Fibroblast of skin of left biceps (primary cell): ENCODE results near the gene C11orf86.
"Not testable (repeated sequence)": the region's sequence is repeated elsewhere in the genome, so short reads cannot be mapped to it uniquely, and the experiment has no call there.

ENCODE experiments used
- DNase-seq, 2 experiments: peaks; one replicate each; pipeline ENCODE4 v3.0.0-alpha.2; 2013; ENCODE audit warnings: low read depth in 2 of 2

The C11orf86 gene, protein sequence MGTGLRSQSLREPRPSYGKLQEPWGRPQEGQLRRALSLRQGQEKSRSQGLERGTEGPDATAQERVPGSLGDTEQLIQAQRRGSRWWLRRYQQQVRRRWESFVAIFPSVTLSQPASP

DNA sequence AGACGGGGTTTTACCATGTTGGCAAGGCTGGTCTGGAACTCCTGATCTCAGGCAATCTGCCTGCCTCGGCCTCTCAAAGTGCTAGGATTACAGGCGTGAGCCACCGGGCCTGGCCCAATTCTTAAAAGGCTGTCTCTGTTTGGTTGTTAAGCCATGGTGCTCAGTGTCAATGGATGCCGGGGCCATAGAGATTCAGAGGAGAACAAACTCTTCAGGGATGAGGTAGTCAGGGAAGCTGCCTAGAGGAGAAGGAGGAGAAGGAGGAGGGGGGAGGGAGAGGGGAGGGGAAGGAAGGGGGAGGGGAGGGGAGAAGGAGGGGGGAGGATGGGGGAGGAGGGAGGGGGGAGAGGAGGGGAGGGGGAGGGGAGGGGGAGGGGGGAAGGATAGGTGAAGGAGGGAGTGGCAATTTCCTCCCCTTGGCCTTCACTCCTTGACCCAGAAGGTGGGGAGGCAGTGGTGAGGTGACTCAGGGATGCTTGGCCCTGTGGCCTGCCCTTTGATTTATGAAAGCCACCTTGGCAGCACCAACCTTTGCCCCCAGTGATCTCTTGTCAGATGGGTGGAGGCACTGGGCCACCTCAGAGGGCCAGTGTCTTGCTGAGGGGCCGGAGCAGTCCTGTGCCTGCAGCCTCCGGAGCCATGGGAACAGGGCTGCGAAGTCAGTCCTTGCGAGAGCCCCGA lies at the start of gene C11orf86:
TSS of gene C11orf86 (plus strand) at position 581 of the 681 bp plus-strand sequence. CDS start at position 640, 59 bp downstream.
- no peak for DNase-seq

DNA sequence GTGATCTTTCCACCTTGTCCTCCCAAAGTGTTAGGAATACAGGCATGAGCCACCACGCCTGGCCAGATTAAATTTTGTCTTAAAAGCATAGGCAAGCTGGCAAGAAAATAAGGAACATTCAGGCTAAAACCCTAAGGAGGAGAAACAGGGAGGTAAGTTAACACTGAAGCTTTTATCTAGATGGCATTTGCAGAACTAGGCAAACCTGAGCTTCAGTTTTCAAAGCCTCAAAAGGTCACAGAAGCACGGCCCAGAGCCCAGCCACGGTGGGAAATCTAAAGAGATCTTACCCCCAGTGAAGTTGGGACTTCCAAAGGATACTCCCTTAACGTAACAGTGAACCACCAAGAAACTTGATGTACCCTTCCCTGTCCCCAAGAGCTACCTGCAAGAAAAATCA lies 45.4 kb upstream of the C11orf86 start:
- no peak for DNase-seq

DNA sequence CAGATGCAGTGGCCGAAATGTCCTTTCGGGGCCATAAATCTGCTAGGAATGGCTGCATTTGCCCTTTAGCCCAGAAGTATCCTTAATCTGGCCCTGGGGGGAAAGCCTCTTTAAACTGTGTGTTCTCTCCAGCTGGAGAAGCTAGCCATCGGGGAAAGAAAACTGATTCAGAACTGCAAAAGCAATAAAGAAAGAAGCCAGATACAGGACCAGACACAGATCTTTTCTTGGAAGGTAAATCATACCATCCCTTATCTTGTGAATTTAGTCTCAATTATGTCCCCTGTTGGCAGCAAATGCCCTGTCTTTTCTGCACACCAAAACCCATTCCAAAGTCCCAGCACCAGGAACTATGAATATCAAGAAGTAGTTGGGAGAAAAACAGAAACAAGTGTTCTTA lies 42.6 kb upstream of the C11orf86 start:
- no peak for DNase-seq

DNA sequence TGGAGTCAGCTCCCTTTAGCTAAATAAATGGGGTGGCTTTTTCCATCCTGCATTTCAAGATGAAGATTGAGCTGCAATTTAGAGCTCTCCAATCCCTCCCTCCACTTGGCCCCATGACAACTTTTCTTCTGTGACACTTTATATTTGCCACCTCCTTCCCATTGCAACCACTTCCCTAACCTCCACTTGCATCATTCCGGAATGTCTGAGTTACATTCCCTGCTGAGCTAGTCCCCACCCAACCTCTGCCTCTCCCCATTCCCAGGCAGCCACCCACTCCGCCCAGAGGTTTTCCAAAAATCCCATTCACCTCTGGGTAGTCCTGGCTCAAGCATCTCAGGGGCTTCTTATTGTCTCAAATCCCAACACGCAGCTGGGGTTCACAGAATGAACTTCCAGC lies 41.6 kb upstream of the C11orf86 start:
- DNase-seq = no peak

DNA sequence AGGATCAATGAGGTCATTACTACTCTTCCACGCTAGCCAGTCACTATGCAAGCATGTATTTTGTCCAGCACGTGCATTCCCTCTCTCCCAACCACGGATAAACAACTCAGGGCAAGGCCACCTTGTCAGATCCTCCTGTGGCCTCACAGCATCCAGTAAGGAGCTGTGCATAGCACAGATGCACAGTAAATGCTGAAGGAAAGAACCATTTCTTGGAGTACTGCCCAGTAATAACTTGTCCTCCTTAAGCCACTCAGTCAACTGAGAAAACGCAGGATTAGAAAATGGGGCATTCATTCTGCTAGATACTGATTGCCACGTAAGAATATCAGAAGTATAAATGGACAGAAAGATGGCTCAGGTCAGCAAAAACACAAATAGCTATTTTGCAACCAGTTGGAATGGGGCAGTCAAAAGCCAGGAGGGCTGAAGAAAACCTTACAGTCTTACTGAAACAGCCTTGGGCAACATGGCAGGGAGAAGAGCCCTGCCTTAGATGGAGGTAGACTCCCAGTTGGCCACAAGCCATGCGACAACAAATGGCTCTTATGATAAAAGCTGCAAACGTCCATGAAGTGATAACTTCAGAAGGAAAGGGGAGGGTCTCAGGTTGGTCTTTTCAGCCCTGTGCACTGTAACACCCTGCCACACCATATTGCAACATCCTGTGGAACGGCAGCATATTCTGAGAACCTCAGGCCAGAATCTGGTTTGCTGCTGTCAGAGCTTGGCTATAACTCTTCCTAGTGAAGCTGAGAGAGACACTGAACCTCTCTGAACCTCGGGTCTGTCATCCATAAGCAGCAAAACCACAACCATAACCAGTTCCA lies 39.9 kb upstream of the C11orf86 start:
- peak; percentile 52 to 61 for DNase-seq

DNA sequence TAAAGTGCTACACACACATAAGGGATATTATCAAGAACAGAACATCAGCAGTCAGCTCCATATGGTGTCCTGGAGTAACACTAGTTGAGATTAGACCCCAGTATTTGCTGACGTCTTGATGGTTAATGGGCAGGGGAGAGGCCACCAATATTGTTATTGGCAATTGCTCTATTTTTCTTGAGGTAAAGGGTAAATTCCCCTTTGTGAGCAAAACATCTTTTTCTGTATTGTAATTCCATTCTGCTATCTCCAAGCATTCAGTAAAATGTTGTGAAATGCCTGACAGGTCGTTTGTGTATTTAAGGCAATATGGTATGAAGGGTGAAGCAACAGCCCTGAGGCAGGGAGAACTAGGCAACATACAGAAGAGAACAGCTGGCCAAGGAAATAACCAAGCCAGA lies 38.8 kb upstream of the C11orf86 start:
- DNase-seq = peak; percentile 85 to 87

DNA sequence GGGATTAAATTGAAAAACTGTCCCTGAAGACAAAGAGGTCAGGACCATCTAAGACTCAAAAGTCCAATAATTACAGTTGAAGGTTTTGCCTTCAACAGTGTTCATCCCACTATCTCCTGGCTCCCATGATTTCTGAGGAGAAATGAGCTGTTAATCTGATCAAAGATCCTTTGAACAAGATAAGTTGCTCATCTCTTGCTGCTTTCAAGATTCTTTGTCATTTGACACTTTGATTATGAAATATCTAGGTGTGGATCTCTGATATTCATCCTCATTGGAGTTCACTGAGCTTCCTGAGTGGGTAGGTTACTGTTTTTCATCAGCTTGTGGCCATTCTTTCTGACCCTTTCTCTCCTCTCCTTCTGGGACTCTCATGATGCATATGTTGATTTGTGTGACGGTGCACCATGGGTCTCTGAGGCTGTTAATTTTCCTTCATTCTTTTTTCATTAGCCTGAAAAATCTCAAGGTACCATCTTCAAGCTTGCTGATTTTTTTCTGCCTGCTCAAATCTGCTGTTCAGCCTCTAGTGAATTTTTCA lies 37.8 kb upstream of the C11orf86 start:
- DNase-seq = no peak

DNA sequence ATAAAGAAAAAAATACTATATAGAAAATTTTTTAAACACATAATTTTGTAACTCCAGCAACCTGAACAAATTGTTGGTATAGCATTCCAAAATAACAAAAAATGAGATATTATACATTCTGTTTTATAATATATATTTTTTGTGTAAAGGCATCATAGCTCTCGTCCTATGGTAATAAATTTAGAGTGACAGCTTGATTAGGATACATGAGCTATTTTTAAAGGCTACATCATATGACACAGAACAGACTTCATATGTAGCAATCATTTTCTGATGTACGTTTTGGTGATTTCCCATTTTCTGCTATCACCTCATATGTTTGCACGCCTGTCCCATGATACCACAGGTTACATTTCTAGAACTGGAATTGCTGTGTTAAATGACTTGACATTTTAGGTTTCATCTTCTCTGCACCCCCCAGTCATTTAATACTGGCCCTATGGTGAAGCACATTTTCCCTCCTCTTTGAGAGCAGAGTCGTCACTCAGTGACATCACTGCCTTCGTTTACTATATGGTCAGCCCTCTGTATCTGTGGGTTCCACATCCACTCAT lies 36.4 kb upstream of the C11orf86 start:
- DNase-seq = no peak

DNA sequence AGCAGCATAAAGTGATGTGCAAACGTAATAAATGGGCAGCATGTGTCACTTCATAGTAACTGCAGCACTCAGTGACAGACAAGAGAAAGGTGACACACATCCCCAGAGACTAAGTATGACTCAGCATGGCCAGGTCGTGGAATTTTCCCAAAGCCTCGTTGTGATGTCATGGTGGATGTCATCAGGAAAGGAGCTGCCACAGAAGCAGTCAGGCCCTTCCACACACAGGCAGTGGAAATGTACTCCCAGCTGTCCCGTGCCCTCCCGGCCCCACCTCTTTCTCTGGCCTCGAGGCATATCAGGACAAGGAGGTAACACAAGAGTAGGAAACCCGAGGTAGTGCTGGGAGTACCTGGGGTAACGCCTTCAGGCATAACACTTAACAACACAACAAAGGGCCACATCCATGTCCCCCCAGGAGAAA lies 25.0 kb upstream of the C11orf86 start:
- no peak for DNase-seq

DNA sequence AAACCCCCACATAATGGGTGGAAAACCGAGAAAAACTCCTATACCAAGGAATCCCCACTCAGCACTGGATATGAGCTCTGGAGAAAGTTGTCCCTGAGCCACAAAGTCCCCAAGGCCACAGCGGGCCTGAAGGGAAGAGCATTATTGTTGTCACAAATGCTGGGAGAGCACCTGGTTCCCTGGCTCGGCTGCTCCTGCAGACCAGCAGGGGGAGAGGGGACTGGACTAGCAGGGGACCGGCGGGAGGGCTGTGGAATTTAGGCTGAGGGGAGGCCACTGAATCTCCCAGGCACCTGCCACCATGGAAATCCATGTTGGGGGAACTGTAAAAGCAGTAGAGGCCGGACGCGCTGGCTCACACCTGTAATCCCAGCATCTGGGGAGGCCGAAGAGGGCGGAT lies 24.0 kb upstream of the C11orf86 start:
- DNase-seq = no peak

DNA sequence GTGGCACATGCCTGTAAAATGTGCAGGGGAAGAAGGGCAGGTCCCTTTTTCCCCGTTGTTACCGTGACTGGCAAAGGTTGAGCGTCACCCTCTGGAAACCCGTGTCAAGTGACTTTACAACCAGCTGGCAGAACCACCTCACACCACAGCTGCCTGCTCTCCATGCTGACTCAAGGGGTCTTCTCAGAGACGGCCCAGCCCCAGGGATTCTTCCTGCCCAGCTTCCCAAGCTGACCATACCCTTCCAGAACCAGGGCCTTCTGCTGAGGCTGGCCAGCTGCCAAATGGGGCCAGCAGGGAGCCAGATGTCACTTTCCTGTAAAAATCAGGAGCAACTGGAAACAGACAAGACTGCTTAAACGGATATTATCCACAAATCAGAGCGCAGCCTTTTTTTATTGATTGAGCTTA lies 23.2 kb upstream of the C11orf86 start:
- no peak for DNase-seq

DNA sequence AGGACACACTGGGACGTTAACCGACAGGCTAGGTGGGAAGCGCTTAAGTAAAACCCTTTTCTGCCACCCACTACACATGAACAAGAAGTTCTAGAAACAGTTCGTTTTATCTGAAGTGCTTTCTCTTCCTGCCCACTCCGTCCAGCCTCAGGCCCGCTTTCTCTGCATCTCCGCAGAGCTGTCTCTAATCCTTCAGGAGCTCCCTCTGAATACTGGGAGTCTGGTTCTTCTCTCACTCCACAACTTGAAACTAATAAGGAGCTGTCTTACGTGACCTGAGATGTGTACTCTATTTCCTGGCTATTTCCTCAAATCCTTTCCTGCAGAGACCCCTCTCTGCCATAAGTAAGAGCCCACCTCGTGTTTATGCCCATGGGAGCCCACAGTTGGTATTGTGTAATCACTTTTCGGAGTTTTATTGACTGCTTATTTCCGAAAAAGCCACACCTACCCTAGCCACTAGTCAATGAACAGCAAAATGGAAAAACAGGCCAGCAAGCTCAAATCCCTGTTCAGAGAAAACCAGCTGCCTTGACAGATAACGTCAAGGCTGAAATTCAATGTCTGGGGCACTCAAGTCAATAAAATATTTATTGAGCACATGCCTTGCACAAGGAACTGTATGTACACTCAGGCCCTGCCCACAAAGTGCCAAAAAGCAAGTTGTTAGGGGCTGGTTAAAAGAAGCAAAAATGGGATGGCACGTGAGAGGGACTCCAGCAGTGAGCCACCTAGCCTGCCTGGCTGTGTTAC lies 21.8 kb upstream of the C11orf86 start:
- no peak for DNase-seq

DNA sequence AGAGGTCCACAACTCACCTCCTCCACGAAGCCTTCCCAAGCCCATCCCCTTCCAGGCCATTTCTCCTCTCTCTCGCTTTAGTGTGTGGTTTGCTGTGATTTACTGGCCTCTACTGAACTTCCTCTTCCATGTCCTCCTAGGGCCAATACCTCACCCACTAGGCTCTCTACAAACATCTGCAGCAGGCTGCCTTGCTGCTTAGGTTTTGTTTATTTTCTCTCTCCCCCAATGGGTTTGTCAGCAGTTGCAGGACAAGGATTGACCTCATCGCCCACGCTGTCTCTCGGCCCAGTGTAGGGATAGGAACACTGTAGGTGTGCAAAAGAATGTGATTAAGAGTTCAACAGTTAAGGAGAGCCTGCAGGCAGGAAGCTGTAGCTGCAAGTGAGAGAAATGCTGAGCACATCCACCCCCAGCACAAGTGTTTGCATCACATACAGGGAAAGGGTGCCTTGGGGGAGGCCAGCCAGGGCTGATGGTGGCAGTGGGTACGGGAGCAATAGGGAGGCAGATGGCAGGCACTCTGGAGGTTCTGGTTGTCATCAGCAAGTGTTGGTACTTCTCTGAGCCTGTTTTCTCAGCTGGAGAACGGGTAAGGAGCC lies 18.3 kb upstream of the C11orf86 start:
- DNase-seq = no peak

DNA sequence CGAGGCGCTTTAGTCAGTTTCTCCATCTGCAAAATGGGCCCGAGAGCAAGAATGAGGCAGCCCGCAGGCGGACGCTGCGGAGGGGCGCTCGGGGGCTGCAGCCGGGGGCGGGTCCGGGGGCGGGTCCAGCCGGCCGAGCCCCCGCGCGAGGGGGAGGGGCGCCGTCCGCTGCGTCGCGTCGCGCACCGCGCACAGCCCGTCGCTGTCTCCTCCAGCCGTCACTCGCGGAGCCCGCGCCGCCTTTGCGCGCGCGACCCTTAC lies 17.2 kb upstream of the C11orf86 start:
- no peak for DNase-seq

DNA sequence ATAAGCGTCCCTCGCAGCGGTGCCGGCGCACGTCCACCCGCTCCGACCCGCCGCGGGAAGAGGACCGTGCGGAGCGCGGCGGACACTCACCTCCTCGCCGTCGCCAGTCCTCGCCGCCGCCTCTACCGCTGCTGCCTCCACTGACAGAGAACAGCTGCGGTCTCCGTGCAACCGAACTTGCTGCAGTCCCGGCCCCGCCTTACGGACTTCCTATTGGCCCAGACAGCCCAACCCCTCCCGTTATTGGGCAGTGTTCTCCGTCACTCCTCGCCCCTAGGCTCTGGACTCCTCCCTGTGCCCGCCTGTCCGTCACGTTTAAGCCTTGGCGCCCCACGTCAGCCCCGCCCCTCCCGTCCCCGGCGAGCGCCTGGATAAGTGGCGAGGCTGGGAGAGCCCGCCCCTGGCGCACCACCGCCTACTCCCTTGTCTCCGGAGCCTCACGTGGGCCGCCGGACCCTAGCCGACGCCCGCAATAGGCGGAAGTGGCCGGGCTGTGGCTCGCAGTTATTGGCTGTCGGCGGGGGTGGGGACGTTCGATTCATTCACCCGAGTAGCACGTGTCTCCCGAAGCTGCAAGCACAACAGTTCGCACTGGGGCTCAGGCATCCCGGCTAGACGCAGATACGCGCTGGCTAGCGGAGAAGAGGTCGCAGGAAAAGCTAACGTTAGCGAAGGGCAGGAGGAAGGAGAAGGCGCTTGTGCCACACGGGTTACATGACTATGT lies 16.7 kb upstream of the C11orf86 start, which contains the start of gene PC:
TSS of gene PC (minus strand) at position 152 of the 724 bp plus-strand sequence. CDS start 86,224 bp downstream, outside the sequence.
- peak; percentile 99 to 100 for DNase-seq

DNA sequence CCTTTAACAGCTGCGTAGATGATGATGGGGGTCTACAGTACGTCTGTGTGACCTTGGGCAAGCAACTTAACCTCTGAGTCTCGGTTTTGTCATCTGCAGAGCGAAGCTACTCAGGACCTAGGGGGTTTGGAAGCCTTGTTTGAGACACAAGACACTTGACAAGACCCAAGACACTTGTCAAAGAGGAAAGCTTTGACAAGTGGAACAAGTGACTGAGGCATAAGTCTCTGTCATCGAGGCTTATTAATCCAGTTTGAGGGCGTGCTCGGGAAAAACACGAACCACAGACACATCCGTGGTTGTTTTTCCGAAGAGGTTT lies 16.2 kb upstream of the C11orf86 start:
- DNase-seq = no peak

DNA sequence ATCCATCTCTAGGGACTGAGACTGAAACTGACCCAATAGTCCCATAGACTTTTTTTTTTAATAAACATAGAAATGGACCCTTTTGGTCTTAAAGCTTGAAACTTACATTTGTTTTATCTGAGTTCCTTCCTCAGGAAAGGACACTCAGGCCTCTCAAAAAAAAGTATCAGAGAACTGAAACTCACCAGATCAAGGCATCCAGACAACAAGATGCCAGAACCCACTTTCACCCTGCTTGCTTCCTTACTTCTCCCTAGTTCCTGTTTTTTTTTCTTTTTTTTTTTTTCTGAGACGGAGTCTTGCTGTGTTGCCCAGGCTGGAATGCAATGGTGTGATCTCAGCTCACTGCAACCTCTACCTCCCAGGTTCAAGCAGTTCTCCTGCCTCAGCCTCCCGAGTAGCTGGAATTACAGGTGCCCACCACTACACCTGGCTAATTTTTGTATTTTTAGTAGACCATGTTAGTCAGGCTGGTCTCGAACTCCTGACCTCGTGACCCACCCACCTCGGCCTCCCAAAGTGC lies 13.4 kb upstream of the C11orf86 start:
- DNase-seq = not testable (repeated sequence)

DNA sequence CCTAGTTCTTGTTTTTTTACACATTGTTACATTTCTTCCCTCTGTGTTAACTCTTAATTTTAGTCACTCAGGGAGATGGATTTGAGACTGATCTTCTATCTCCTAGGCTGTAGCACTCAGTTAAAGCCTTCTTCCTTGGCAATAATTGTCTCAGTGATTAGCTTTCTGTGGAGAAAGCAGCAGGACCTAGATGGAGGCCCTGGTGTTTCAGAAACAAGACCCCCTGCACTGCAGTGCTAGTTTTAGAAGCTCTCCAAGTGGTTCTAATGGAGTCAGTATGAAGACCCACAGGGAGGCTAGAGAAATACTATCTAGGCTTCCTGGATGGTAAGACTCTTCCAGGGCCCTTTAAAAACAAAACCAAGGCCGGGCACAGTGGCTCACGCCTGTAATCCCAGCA lies 12.9 kb upstream of the C11orf86 start:
- no peak for DNase-seq

DNA sequence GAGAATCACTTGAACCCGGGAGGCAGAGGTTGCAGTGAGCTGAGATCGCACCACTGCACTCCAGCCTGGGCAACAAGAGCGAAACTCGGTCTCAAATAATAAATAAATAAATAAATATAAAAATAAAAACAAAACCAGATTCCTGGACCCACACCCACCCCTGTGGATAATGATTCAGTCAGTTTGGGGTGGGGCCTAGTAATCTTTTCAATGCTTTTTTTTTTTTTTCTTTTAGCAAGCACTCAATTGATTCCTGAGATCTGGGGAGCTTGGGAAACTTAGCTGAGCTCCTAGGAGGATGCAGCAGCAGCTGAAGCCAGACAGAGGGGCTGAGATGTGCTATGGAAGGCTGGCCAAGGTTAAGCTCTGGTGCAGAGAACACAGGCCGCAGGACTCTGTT lies 12.3 kb upstream of the C11orf86 start:
- DNase-seq = no peak

DNA sequence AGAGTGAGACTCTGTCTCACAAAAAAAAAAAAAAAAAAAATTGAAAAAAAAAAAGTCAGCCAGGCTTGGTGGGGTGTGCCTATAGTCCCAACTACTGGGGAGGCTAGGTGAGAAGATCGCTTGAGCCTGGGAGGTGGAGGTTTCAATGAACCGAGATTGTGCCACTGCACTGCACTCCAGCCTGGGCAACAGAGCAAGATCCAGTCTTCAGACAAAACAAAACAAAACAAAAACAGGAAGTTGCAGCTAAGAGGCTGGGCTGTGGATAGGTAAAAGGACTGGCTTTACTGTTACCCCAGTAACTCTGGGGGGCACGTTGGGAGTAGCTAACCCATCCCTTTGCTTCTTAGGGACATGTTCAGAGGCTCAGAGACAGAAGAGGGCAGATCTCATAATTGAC lies 10.6 kb upstream of the C11orf86 start:
- DNase-seq = no peak

DNA sequence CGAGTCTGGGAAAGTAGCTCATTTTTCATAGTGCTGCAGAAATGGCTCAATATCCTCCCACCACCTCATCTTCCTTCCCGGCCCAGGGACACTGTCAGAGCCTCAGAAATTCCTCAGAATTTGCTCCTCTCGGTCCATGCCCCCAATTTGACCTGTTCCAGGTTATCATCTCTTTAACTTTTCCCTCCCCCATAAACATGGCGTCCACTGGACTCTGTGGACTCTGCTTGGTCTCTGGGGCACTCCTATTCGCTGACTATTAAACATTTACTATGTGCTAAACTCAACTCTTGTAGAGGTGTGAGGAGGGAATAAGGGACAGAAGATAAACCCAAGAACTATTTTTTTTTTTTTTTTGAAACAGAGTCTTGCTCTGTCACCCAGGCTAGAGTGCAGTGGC lies 8.8 kb upstream of the C11orf86 start:
- DNase-seq = no peak
